RPMI7951 (cell line): Measurements from ENCODE around the gene RDH5. TPM values are rescaled to one million over a fixed set of nuclear protein-coding genes. Genes with fewer than 3 reads are reported as not detected.

Source experiments
- DNase-seq: peaks from one replicate; pipeline ENCODE4 v3.0.0-alpha.2; 2012; ENCODE audit warnings: low read depth
- total RNA-seq: library from RNA; depleted of rRNA; stranded (reverse); fragments of >200 nt; shearing (Covaris generic); gene quantifications from 2 replicates; pipeline ENCODE4 v1.2.3, GENCODE V29; 2014

The RDH5 gene
- total RNA-seq, 1 experiment from 2014 or later, result 6.0 TPM

- no peak for DNase-seq
Measured at GRCh38 chr12:55696141-55696540, 24.1 kb upstream of the RDH5 start.

GRCh38 chr12:55696796-55697462 is 23.3 kb upstream of the RDH5 start:
- no peak for DNase-seq

GRCh38 chr12:55697686-55698085 is 22.5 kb upstream of the RDH5 start:
- no peak for DNase-seq

- DNase-seq, result no peak
Measured at GRCh38 chr12:55698241-55698955, 21.8 kb upstream of the RDH5 start.

GRCh38 chr12:55698965-55699364 is 21.2 kb upstream of the RDH5 start:
- no peak for DNase-seq

GRCh38 chr12:55699471-55700055 is 20.6 kb upstream of the RDH5 start:
- DNase-seq, result no peak

GRCh38 chr12:55700255-55701018 is 19.8 kb upstream of the RDH5 start:
- DNase-seq, result peak; percentile 97

GRCh38 chr12:55702861-55703260 is 17.3 kb upstream of the RDH5 start:
- DNase-seq, result no peak

- DNase-seq, result no peak
Measured at GRCh38 chr12:55703288-55703687, 16.9 kb upstream of the RDH5 start.

- peak; percentile 42 for DNase-seq
Measured at GRCh38 chr12:55703901-55704761, 16.1 kb upstream of the RDH5 start.

- no peak for DNase-seq
Measured at GRCh38 chr12:55704824-55705718, 15.1 kb upstream of the RDH5 start.

- no peak for DNase-seq
Measured at GRCh38 chr12:55705782-55706402, 14.3 kb upstream of the RDH5 start.

GRCh38 chr12:55706568-55707218 is 13.5 kb upstream of the RDH5 start:
- no peak for DNase-seq

GRCh38 chr12:55707219-55707671 is 12.9 kb upstream of the RDH5 start:
- DNase-seq, result peak; percentile 17

- peak; percentile 46 for DNase-seq
Measured at GRCh38 chr12:55707841-55708694, 12.1 kb upstream of the RDH5 start, which contains the start of gene ITGA7. ITGA7 (minus strand) TSS chr12:55707904; CDS start chr12:55707682, 222 bp downstream.

- no peak for DNase-seq
Measured at GRCh38 chr12:55708695-55709233, 11.4 kb upstream of the RDH5 start.

- DNase-seq, result no peak
Measured at GRCh38 chr12:55711786-55712553, 8.2 kb upstream of the RDH5 start.
